Stimulated activated CD4-positive, alpha-beta T cell treated with anti-CD3 and anti-CD28 coated beads, Interleukin-4, amount 100 ng/mL, for 24 hours (primary cell): ENCODE results near the gene LRIT2.
A peak's percentile ranks its signal among the peaks of the same experiment; 100 is the strongest.

Experiments used
- DNase-seq: peaks from one replicate; pipeline ENCODE4 v3.0.0-alpha.2; 2020

LRIT2 gene

DNA sequence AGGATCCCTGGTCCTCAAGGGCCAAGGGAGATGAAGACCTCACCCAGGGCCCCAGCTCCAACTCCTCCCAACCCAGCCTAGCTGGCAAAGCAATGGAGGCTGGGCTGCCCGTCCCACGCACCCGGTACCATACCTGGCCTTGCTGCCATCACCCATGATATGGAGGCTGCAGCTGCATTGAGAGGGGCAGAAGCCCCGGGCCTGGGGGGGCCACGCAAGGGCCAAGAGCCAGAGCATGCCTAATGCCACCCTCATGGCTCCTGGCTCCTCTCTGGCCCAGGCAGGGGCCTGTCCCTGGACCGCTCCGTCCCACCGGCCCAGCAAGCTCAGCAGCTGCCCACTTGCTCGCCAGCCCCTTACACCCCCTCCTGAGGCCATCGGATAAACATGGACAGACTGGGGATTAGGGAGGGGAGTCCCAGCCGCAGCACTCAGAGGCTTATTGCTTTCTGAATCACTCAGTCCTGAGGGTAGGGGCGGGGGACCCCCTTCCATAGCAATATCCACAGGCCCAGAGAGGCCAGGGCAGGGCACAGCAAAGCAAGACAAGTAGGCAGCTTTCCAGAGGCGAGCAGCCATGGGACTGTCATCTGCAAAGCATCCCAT is 15.9 kb upstream of the LRIT2 start, which contains the start of gene LRIT1:
LRIT1 (minus strand) TSS at position 362 of the 606 bp plus-strand sequence; CDS start at position 255, 107 bp downstream.
- DNase-seq = no peak

DNA sequence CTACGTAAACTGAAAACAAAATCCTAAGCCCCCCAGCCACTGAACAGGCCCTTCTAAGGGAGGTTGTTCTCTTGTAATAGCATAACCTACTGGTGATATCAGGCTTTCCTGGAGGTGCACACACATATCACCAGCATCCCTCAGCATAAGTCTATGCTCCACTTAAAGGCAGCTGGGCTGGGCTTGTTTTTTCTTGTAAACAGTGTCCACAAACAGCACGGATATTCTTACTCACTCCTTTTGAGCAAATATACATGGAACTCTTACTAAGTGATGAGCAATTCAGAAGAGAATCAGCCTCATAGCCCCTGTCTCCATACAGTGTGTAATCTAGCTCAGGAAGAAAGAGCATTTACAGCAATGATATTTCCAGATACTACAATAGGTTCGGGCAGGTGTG is 13.6 kb upstream of the LRIT2 start:
- DNase-seq = no peak

DNA sequence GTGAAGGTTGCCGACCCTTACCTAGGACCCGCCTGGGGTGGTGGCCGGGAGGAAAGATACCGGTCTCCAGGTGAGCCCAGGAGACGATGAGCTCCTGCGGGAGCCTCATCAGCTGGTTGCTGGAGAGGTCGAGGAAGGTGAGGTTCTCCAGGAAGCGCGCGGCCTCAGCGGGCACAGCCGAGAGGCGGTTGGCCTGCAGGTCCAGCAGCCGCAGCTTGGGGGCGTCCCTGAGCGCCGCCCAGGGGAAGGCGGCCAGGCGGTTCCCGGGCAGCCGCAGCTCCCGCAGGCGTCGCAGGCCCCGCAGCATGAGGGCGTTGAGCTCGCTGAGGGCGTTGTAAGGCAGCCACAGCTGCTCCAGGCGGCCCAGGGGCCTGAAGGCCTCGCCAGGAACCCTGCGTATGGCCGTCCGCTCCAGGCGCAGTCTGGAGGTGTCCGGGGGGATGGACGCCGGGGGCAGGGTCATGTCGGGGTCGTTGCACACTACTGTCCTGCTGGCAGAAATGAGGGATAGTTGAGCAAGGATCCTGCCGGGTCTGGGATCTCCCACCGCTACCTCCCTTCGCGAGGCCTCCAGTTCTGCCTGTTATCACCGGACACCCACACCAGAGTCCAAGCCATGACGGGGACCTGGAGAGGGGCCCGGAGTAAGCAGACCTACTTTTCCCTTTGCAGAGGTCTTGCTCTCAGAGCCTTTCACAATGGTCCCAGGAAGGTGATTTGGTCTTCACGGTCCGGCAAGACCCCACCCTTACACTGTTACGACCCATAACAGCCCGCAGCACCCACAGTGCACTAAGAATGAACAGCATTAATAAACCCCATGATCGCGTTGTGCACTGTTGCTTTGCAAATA is 12.1 kb upstream of the LRIT2 start:
- no peak for DNase-seq

DNA sequence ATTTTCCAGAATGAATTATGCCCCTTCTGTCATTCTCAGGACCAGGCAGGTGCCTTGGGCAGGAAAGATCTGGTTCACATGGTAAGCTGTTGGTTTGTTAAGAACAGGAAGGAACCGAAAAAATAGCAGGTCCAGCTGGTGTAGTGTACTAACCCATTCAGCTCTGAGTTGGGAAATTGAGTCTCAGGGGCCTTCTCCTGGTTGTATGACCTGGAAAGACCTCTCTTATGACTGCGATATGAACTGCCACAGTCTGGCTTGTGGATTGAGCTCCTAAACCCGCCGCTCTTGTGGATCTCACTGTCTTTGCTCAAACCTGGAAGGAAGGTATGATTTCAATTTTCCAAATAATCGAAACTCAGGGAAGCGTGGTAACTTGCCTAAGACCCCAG is 11.5 kb upstream of the LRIT2 start:
- no peak for DNase-seq

DNA sequence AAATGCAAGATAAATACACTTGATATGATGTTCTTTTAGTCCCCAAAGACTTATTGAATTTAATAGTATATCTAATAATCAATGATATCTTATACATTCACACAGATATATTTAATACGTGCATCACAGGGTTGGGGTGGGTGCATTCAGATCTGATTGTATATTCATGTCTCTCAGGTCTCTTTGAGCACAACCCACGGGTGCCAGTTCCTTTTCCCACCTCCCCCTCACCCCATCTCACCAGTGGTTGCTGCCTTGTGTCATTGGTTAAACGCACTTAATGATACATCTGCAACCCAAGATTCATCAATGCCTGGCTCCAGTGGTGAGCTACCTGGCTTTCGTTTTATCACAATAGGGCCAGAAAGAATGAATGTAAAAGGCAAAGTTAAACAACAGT is 9.8 kb upstream of the LRIT2 start:
- DNase-seq = no peak

DNA sequence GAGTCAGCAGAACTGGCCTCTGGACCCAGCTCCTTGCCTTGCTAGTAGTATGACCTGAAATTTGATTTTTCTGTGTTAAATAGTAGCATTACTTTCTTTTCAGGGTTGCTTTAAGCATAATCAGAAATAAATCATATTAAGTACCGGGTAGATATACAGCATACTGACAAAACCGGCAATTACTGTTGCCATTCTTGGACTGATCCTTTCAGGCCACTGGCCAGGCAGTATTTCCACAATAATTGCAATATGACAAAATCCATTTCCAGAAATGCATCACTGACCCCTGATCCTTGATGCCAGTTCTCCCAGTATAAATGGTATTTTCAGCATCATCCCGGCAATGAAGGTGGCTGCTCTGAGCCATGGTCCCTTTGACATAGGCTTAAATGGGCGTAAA is 9.1 kb upstream of the LRIT2 start:
- DNase-seq = no peak

DNA sequence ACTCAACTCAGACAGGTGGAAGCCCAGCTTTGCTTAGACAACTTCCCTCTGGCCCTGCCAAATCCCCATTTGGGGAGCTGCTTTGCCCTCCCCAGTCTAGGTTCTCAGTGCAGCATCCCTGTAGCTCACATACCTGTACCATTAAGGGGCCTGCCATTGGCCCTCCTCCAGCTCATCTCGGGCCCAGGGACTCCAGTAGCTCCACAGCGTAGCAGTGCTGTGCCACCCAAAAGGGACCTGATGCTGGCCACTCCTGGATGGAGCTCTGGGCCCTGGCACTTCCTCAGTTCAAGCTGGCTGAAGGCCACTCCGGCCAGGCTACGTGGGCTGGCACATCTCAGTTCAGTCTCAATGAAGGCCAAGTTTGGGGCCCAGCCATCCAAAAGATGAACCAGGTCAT is 8.6 kb upstream of the LRIT2 start:
- no peak for DNase-seq

DNA sequence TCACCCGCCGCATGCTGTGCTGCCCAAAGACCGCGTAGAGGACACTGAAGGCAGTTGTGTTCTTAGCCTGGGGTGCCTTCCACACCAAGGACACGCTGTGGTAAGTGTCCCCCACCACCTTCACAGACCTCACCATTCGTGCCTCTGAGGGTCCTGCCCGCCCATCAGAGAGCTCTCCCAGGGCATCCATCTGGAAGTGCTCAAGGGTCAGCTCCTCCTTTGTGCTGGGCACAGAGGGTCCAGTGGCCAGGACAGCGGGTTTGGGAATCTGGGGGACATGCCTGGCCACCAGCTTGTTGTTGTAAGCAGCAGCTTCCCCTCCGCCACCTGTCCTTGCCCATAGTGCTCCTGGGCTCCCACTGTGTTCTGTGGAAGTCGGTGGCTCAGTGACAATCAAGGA is 7.0 kb upstream of the LRIT2 start:
- no peak for DNase-seq

DNA sequence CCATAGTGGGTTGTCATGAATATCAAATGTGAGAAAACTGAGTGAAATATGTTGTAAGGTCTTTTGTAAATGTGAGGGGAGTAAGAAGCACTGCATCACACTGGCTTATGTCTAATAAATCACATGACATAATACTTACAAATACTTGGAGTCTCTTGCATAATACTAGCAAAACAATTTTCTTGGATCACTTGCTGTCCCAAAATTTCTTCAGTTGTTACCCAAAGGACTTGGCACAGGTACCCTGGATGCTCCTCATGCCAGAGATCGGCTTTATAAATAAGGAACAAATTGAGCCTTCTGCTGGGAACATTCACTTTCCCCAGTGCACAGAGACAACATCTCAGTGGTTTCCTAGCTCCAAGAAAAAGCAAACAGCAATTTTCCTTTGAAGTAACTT is 5.0 kb upstream of the LRIT2 start:
- DNase-seq = no peak

DNA sequence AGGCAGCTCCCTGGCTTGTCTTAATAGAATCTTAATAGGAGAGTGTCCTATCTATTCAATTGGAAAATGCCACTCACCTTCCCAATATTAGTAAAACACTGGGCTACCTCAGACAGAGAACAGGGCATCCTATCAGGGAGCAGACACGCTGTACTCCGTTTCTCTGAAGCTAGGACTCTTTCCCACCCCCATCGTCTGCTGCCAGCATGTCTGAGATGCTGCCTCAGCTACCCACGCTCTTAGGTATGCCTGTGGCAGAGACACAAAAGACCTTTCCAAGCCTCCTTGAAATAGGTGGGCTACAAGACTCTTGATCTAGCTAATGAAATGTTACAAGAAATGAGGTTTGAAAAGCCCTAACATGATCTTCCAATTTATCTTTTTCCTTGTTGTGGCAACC is 2.5 kb upstream of the LRIT2 start:
- no peak for DNase-seq

DNA sequence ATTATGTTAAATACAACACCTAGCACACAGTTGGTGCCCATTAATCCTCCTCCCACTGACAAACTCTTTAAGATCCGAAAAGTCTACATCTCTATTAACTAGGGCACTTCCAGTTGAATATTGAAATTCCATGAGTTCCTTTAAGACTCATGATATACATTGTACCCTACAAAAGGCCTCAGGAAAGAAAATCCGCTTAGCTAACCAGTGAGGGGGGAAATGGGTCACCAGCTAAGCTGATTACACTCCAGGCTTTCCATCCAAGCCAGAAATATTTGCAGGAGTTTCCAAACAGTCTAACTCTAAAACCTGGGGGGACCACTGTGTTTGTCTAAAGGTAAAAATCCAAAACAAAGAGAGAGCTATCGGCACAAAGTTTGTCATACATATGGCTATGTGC is 1.3 kb upstream of the LRIT2 start:
- no peak for DNase-seq

DNA sequence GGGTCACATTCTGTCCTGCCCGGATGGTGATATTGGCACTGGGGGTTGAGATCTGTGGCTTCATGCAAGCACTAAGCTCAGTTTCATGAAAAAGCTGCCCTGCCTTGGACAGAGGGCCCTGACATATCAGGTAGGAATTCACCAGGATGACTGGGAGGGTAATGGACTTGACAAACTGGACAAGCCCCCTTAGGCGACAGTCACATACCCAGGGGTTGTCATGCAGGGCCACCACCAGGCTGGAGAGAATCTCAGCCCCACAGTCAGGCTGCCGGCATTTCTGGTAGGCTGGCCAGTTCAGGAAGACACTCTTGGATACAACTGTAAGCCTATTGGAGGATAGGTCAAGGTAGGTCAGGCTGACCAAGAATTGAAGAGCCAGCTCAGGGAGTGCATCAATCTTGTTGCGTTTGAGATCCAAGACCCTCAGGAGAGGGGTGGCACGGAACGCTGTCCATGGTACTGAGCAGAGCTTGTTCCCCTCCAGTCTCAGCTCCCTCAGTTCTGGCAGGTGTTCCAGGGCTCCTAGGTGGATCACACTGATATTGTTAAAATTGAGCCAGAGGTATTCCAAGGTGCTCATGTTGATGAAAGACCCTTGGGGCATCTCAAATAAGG is 824 bp downstream of the LRIT2 start:
- no peak for DNase-seq

DNA sequence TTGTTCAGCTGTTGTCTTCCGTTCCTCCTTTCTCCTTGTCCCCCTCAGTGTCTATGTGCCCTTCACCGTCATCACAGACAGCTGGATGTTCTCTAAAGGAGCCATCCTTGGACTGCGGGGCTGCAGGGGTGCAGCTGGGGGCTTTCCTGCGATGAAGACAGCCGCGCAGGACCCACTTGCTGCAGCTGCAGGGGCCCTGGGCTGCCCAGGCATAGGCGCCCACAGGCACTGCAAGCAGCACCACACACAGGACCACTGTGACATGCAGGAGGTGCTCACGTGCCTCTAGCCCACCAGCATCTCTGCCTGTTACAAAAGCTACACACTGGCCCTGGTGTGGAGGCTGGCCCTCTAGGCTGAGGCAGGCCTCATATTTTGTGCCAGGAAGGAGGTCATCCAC is 3.4 kb downstream of the LRIT2 start:
- DNase-seq = no peak

DNA sequence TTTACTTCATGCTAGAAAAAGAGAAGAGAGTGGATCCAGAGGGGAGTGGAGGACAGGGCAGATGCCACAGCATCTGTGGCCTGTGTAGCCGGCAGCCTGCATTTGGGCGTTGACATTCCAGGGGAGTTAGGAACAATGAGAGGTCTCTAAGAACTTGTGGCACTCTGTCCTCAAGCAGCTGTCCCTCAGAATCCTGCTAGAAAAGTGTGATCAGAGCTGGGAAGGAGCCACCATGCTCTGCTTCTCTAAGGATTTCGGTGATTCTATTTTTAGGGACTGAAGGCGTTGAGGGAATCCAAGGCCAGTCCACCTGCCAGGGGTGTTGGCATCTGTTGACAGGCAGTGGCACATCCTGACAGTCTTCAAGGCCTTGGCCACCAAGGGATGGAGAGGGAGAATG is 7.6 kb downstream of the LRIT2 start:
- no peak for DNase-seq

DNA sequence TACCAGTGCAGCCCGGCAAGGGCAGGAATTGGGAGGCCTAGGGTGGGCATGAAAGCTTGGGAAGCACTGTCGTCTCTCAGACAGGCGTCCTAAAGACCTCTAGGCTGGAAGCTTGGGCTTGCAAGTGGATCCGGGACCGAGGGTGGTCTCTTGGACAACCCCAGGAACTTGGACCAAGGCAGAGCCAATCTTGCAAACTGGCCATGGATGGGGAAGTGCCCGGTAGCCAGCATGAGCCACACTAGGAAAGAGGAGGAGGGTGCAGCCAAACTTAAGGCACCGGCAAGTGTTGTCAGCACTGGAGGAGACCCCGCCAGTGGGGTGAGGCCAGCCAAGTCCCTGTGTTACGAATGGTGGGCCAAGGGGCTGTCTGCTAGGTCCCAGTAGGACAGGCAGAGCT is 8.5 kb downstream of the LRIT2 start:
- no peak for DNase-seq

DNA sequence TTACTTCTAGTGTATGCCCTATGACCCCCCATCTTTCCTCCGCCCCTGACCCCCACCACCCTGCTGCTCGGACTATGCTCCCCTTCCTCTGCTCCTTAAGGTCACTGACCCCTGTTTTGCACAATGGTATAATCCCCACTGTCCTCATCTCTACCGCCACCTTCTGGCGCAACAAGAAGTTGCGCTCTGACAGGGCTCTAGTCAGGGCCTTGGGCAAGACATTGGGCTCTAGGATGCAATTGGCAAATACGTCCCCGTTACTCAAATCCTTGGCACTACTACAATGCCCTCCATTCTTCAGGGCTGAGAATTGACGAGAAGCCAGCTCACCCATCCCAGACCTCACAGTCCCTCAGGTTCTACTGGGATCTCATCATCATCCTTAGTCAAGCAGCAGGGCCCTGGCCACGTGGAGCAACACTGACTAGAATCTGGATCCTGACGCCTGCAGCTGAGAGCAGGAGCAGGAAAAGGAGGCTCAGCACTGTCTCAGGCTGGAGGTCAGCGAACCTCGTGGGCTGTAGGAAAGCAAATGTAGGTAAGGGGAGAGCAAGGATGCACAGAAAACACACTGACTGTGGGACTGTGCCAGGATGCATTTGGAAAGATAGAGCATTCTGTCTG is 10.6 kb downstream of the LRIT2 start:
- DNase-seq = peak; percentile 18

DNA sequence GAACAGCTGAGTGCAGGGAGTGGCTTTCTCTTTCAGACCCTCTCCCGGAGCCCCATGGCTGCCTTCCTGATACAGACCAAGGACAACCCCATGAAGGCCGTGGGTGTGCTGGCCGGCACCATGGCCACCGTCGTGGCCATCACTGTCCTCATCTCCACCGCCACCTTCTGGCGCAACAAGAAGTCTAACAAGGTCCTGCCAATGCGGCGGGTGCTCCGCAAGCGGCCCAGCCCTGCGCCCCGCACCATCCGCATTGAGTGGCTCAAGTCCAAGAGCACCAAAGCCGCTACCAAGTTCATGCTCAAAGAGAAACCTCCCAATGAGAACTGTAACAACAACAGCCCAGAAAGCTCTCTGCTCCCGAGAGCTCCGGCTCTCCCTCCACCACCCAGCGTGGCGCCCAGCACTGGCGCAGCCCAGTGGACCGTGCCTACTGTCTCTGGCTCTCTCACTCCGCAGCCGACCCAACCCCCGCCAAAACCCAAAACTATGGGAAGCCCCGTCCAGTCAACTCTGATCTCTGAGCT is 11.2 kb downstream of the LRIT2 start:
- no peak for DNase-seq

DNA sequence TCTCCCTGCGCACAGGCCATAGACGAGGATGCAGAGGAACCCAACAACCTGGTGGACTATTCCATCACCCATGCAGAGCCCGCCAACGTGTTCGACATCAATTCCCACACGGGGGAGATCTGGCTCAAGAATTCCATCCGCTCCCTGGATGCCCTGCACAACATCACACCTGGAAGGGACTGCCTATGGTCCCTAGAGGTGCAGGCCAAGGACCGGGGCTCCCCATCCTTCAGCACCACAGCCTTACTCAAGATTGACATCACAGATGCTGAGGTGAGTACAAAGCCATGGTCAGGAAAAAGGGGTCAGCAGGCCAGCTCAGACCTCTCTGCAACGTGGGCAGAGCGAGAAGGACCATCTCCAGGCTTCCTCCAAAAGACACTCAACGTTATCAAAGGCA is 12.3 kb downstream of the LRIT2 start:
- DNase-seq = no peak

DNA sequence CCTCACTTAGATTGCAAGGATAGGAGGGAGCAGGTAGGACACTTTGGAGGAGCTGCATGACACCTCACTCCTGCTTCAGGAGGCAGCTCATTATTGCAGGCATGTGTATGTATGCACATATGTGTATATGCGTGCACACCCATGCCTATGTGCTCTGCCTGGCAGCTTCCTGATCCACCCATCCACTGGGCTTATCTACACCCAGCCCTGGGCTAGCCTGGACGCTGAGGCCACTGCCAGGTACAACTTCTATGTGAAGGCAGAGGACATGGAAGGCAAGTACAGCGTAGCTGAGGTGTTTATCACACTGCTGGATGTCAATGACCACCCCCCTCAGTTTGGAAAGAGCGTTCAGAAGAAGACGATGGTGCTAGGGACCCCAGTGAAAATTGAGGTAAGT is 13.3 kb downstream of the LRIT2 start:
- DNase-seq = no peak

DNA sequence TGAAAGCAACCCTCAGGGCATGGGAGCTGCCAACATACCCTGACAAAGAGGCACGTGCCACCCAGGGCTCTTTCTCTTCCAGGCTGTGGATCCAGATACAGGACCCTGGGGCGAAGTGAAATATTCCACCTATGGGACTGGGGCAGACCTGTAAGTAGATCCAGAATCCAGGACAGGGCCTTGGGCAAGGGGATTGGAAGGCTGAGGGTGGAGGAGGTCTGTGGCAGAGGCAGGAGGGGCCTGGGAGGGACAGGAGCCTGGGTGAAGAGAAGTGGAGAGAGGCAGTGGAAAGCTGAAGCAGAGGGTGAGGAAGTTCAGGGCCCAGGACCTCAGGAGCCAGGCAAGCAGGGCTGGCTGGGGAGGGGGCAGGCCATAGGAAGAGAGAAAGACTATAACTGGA is 13.8 kb downstream of the LRIT2 start:
- DNase-seq = no peak

DNA sequence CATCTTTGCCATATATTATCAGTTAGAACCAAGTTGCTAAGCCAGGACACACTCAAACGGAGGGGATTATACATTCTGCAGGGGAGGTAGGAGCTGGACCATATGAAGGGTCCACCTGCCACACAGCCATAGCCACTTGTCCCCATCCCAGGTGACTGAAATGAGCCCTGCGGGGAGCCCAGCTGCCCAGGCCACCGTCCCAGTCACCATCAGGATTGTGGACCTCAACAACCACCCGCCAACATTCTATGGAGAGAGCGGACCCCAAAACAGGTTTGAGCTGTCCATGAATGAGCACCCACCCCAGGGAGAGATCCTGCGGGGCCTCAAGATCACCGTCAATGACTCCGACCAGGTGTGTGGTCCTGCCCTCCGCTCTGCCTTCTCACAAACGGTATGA is 17.3 kb downstream of the LRIT2 start:
- no peak for DNase-seq

DNA sequence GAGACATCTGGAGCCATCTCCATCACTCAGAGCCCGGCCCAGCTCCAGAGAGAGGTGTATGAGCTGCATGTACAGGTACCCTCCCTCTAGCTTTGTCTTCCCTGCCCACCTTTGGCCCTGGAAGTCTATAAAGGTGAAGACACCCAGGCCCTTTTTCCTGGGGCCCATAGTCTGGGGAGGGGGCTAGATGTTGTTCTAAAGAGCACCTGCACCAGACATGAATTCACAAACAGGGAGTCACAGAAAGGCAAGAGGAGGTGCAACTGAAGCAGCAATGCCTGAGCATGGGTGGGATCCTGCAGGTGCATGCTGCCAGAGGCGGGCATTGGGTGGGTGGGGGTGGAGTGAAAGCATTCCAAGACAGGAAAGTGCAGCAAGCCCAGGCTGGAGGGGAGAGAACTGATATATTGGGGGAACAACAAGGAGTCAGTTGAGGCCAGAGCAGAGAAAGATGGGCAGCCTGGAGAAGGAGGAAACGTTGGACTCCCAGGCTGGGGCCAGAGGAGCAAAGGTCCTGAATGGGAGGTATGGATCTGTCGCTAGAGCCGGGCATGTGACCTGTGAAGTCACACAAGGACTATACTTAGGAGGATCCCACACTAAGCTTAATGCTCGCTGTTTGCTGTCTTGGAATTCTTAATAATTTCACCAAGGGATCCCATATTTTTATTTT is 19.4 kb downstream of the LRIT2 start:
- DNase-seq = no peak
